Measurements from ENCODE around the gene THSD1. TPM values are rescaled to one million over a fixed set of nuclear protein-coding genes. Genes with fewer than 3 reads are reported as not detected.

THSD1 gene
- total and polyA plus RNA-seq, 9 of the 15 experiments (the other 6 are each of a cell fraction or from before 2014, with no cell fraction given): 0.01 to 0.11 (median 0.04) TPM; not detected in 2

DNA sequence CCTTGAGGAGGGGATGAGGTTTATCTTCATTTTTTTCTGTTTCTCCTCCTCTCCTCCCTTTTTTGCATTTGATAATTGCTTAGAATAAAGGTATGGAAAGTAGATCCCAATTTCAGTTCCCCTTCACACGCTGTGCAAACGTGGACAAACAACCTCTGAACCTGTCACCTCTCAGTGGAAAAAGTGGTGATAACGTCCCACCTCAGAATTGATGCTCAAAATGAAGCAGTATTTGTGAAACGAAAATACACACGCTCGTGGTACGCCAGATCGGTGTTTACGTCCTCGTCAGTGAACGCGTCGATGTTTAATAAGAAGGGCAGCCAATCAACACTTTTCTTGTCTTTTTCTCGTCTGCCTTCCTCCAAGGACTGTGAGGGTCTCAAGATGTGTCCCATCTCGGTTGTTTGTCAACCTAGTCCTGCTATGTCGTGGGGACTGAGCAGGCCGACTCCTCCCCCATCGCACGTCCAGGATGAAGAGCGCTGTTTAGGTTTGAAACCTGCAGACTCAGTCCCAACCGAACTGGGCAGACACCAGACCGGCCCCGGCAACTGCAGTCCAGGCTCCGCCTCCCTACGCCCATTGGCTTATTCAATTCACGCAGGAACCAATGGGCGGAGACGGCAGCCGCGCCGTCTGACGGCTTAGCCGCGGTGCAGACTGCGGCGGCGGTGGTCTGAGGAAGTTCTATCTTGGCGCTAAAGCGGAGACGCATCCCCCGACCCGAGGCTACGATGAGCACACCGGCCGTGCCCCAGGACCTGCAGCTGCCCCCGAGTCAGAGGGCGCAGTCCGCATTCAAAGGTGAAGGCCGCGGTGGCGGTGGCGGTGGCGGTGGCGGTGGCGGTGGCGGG lies 49.1 kb upstream of the THSD1 start, which contains the start of gene CKAP2 (continued):
- TF ChIP-seq, protein P1, sequence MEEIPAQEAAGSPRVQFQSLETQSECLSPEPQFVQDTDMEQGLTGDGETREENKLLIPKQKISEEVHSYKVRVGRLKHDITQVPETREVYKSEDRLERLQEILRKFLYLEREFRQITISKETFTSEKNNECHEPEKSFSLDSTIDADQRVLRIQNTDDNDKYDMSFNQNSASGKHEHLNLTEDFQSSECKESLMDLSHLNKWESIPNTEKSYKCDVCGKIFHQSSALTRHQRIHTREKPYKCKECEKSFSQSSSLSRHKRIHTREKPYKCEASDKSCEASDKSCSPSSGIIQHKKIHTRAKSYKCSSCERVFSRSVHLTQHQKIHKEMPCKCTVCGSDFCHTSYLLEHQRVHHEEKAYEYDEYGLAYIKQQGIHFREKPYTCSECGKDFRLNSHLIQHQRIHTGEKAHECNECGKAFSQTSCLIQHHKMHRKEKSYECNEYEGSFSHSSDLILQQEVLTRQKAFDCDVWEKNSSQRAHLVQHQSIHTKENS (CRISPR knock-in tag; IDR thresholded peaks at IDR 0.05): no peak
- TF ChIP-seq STAT5B (CRISPR knock-in tag; IDR thresholded peaks at IDR 0.05) (no peak), SMARCB1 (IDR thresholded peaks at IDR 0.05; ENCODE audit: insufficient read length, low read depth) (no peak), CBFA2T2 (conservative IDR thresholded peaks at IDR 0.05) (no peak), ZNF3 (CRISPR knock-in tag; IDR thresholded peaks at IDR 0.05) (no peak), RBM15 (IDR thresholded peaks at IDR 0.05; ENCODE audit: insufficient read depth, low read length) (no peak), CCNT2 (IDR thresholded peaks at IDR 0.05; ENCODE audit: borderline replicate concordance, extremely low read depth, insufficient read length, low read depth, low read length) (peak; percentile 68), MAFF (IDR thresholded peaks at IDR 0.05; ENCODE audit: low read length) (no peak), CREBBP (IDR thresholded peaks at IDR 0.05; ENCODE audit: low read depth, low read length) (no peak), HDAC2 (IDR thresholded peaks at IDR 0.05) (no peak), ZC3H4 (CRISPR knock-in tag; IDR thresholded peaks at IDR 0.05; ENCODE audit: borderline replicate concordance) (no peak), KAT7 (CRISPR knock-in tag; IDR thresholded peaks at IDR 0.05; ENCODE audit: borderline replicate concordance) (no peak), SMAD1 (IDR thresholded peaks at IDR 0.05; ENCODE audit: low read depth, low read length, partially characterized antibody) (peak; percentile 61)
- TF ChIP-seq, protein P2, sequence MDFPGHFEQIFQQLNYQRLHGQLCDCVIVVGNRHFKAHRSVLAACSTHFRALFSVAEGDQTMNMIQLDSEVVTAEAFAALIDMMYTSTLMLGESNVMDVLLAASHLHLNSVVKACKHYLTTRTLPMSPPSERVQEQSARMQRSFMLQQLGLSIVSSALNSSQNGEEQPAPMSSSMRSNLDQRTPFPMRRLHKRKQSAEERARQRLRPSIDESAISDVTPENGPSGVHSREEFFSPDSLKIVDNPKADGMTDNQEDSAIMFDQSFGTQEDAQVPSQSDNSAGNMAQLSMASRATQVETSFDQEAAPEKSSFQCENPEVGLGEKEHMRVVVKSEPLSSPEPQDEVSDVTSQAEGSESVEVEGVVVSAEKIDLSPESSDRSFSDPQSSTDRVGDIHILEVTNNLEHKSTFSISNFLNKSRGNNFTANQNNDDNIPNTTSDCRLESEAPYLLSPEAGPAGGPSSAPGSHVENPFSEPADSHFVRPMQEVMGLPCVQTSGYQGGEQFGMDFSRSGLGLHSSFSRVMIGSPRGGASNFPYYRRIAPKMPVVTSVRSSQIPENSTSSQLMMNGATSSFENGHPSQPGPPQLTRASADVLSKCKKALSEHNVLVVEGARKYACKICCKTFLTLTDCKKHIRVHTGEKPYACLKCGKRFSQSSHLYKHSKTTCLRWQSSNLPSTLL (IDR thresholded peaks at IDR 0.05): no peak
- TF ChIP-seq, protein P3, sequence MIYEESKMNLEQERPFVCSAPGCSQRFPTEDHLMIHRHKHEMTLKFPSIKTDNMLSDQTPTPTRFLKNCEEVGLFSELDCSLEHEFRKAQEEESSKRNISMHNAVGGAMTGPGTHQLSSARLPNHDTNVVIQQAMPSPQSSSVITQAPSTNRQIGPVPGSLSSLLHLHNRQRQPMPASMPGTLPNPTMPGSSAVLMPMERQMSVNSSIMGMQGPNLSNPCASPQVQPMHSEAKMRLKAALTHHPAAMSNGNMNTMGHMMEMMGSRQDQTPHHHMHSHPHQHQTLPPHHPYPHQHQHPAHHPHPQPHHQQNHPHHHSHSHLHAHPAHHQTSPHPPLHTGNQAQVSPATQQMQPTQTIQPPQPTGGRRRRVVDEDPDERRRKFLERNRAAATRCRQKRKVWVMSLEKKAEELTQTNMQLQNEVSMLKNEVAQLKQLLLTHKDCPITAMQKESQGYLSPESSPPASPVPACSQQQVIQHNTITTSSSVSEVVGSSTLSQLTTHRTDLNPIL (CRISPR knock-in tag; IDR thresholded peaks at IDR 0.05): no peak
- TF ChIP-seq, protein P4, sequence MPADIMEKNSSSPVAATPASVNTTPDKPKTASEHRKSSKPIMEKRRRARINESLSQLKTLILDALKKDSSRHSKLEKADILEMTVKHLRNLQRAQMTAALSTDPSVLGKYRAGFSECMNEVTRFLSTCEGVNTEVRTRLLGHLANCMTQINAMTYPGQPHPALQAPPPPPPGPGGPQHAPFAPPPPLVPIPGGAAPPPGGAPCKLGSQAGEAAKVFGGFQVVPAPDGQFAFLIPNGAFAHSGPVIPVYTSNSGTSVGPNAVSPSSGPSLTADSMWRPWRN (IDR thresholded peaks at IDR 0.05; ENCODE audit: low read depth): no peak
- TF ChIP-seq, protein P5, sequence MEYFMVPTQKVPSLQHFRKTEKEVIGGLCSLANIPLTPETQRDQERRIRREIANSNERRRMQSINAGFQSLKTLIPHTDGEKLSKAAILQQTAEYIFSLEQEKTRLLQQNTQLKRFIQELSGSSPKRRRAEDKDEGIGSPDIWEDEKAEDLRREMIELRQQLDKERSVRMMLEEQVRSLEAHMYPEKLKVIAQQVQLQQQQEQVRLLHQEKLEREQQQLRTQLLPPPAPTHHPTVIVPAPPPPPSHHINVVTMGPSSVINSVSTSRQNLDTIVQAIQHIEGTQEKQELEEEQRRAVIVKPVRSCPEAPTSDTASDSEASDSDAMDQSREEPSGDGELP (CRISPR knock-in tag; IDR thresholded peaks at IDR 0.05; ENCODE audit: borderline replicate concordance): peak; percentile 53; the same call in 1 of the 2 replicates
- TF ChIP-seq, protein P6, sequence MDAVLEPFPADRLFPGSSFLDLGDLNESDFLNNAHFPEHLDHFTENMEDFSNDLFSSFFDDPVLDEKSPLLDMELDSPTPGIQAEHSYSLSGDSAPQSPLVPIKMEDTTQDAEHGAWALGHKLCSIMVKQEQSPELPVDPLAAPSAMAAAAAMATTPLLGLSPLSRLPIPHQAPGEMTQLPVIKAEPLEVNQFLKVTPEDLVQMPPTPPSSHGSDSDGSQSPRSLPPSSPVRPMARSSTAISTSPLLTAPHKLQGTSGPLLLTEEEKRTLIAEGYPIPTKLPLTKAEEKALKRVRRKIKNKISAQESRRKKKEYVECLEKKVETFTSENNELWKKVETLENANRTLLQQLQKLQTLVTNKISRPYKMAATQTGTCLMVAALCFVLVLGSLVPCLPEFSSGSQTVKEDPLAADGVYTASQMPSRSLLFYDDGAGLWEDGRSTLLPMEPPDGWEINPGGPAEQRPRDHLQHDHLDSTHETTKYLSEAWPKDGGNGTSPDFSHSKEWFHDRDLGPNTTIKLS (IDR thresholded peaks at IDR 0.05; ENCODE audit: borderline replicate concordance, low read depth): no peak; the same call in 1 of the 2 replicates

Measured in K562 (cell line).